Astrocyte of the spinal cord (primary cell): ENCODE data around the gene PACSIN3.

Experiments
- DNase-seq: peaks from one replicate; pipeline ENCODE4 v3.0.0; 2011; ENCODE audit warnings: low read depth, low spot score
- H3K4me3 ChIP-seq: 2 replicates; pipeline ENCODE4 v1.5.1; 2011; ENCODE audit warnings: low read depth, mild to moderate bottlenecking, low read length, moderate library complexity
- CTCF ChIP-seq: IDR thresholded peaks from 2 replicates; pipeline ENCODE4 v1.5.1; 2012; ENCODE audit warnings: low read depth, mild to moderate bottlenecking, low read length, inconsistent platforms
- in situ Hi-C: cut with HindIII; loops from 2 replicates; pipeline ENCODE4 v1.10.0; 2017; ENCODE audit warnings: low sequenced_read_pairs

Gene PACSIN3

GRCh38 chr11:47136327-47136726 lies 49.9 kb downstream of the PACSIN3 start:
- in situ Hi-C loops = no loop called here
- no peak overlapping the region for H3K4me3 ChIP-seq

GRCh38 chr11:47132981-47133380 lies 53.3 kb downstream of the PACSIN3 start:
- in situ Hi-C loops = no loop called here
- no peak for DNase-seq
- TF ChIP-seq CTCF = no peak
- no peak overlapping the region for H3K4me3 ChIP-seq

More at GRCh38 chr11:47136327-47136726, 49.9 kb downstream of the PACSIN3 start:
- DNase-seq = no peak
- TF ChIP-seq CTCF = no peak

- DNase-seq = no peak
- in situ Hi-C loops = no loop called here
- TF ChIP-seq CTCF = no peak
Observed at GRCh38 chr11:47132490-47132889, 53.7 kb downstream of the PACSIN3 start.

GRCh38 chr11:47131136-47131535 lies 55.1 kb downstream of the PACSIN3 start:
- TF ChIP-seq CTCF = no peak
- H3K4me3 ChIP-seq = no peak overlapping the region
- DNase-seq = no peak
- in situ Hi-C loops = no loop called here

More at GRCh38 chr11:47132490-47132889, 53.7 kb downstream of the PACSIN3 start:
- no peak overlapping the region for H3K4me3 ChIP-seq

- in situ Hi-C loops = no loop called here
- no peak overlapping the region for H3K4me3 ChIP-seq
Observed at GRCh38 chr11:47130543-47130942, 55.7 kb downstream of the PACSIN3 start.

More at GRCh38 chr11:47130543-47130942, 55.7 kb downstream of the PACSIN3 start:
- TF ChIP-seq CTCF = no peak
- no peak for DNase-seq
